GM06990 (cell line): ENCODE results near the gene PRKCA.

Experiments used
- DNase-seq: peaks from one replicate; pipeline ENCODE4 v3.0.0-alpha.2; 2011; ENCODE audit not compliant: insufficient read length; ENCODE audit errors: extremely low read depth
- H3K27me3 ChIP-seq: replicated peaks from 2 replicates; pipeline ENCODE4 v1.6.0; 2011; ENCODE audit warnings: low read length; ENCODE audit not compliant: control insufficient read depth, insufficient read depth
- H3K36me3 ChIP-seq: 2 replicates; pipeline ENCODE4 v1.5.1; 2011; ENCODE audit warnings: low read length; ENCODE audit not compliant: control insufficient read depth, insufficient read depth
- H3K4me3 ChIP-seq: replicated peaks from 2 replicates; pipeline ENCODE4 v1.5.1; 2011; ENCODE audit warnings: low read depth, mild to moderate bottlenecking, control low read depth, low read length
- TF ChIP-seq, protein P1 (sequence below): IDR thresholded peaks from 2 replicates; pipeline ENCODE4 v1.5.1; 2011; ENCODE audit warnings: low read length, control low read depth, mild to moderate bottlenecking, inconsistent platforms; ENCODE audit not compliant: insufficient read depth, poor library complexity, severe bottlenecking

PRKCA gene

DNA sequence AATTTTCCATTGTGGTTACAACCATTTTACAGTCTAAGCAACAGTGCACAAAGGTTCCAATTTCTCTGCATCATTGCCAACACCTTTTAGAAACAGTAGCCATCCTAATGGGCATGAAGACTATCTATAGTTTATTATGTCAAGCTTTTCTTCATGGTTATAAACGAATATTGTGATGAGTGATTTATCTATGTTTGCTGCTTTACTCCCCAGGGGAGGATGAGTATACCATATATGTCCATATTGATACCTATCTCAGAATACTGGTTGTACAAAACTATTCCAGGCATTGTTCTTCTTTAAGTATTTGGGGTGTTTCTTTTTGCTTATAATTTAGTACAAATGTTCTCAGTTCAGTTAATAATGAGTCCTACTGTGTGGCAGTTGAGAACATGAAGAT lies 98.3 kb downstream of the PRKCA start:
- no peak for DNase-seq
- H3K4me3 ChIP-seq = no peak overlapping the region
- H3K36me3 ChIP-seq = no peaks in the 10 kb centered on the region
- TF ChIP-seq, protein P1, sequence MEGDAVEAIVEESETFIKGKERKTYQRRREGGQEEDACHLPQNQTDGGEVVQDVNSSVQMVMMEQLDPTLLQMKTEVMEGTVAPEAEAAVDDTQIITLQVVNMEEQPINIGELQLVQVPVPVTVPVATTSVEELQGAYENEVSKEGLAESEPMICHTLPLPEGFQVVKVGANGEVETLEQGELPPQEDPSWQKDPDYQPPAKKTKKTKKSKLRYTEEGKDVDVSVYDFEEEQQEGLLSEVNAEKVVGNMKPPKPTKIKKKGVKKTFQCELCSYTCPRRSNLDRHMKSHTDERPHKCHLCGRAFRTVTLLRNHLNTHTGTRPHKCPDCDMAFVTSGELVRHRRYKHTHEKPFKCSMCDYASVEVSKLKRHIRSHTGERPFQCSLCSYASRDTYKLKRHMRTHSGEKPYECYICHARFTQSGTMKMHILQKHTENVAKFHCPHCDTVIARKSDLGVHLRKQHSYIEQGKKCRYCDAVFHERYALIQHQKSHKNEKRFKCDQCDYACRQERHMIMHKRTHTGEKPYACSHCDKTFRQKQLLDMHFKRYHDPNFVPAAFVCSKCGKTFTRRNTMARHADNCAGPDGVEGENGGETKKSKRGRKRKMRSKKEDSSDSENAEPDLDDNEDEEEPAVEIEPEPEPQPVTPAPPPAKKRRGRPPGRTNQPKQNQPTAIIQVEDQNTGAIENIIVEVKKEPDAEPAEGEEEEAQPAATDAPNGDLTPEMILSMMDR = no peak
- no peaks in the 10 kb centered on the region for H3K27me3 ChIP-seq

DNA sequence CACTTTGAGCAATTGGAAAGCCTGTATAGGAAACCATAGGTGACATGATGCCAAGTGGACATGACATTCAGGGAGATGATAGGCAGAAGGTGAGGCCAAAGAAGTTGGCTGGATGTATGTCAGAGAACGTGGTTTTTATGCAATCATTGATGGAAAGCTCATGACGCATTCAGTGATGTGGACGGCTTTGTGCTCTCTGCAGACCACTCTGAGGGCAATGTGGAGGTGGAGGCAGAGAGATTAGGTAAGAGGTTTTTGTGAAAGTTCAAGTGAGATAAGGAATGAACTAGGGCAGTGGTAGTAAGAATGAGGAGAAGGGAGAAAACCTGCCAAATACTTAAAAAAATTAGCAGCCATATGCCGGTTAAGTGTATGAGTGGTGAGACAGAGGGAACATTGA lies 99.0 kb downstream of the PRKCA start:
- Histone ChIP-seq H3K36me3 (no peaks in the 10 kb centered on the region), H3K4me3 (no peak overlapping the region), H3K27me3 (no peaks in the 10 kb centered on the region)
- TF ChIP-seq, protein P1 = no peak
- DNase-seq = no peak

DNA sequence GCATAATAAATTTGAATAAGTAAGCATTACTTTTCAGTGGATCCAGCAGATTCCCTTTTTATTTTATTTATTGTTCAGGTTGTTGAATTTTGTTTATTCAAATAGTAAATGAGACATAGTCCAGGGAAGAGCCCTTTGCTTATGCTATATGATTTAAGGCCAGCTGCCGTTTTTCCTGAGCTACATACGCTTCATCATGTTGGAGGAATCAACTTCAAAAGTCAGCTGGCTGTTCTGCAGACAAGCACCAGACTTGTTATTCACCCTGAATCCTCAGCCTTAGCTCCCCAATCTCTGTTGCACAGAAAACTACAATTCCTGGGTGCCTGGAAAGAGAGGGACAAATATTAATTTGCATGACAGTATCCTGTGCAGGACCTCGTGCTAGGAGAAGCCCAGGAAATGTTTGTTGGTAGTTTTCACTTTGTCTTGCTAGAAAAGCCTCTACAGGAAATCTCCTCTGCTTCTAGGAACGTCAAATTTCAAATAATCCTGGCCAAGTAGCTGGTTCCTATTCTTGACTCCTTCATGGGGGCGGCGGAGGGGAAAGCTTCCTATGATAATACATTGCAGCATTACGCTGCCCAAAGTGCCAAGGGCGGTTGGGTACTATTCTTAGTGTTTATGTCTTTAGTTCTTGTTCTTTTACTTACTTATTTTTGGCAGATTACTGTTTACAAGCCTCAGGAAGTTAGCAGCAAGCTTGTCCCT lies 101.6 kb downstream of the PRKCA start:
- Histone ChIP-seq H3K4me3 (no peak overlapping the region), H3K27me3 (no peaks in the 10 kb centered on the region; the same call in 1 of the 2 replicates), H3K36me3 (no peaks in the 10 kb centered on the region)
- TF ChIP-seq, protein P1 = no peak
- no peak for DNase-seq

DNA sequence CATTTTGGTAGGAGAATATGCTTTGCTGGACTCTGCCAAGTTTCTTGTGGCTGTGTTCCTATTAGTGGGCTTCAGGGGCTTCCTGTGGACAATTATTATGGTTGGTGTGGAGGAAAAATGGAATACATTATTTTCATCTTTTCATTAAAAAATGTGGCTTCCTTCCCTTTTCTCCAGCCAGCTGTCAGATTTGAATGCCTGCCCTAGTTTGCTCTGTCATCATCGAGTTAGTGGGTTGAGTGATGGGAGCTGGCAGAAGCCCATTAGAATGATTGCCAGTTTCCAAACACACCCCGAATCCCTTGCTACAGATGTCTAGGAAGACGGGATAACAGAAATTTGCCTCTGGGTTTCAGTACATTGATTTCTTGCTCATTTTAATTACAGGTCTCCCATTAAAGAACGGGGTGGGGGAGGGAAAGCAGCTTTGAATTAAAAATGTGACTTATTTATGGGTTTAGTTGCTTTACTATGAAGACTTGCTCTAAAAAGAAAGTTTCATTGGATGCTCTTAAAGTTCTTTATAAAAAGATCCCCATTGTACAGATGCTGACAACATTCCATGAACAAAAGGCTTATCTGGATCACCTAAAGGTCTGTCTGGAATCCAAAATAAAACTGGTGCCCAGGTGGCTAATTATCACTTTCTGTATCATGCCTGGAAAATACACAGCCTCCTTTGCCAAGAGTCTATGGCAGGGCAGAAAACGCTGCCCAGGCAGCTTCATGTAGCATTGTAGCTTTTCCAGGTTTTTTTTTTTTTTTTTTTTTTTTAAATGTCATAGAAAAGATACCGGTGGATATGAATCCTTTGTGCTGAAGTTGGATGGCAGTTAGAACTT lies 103.6 kb downstream of the PRKCA start:
- no peak for DNase-seq
- Histone ChIP-seq H3K36me3 (no peaks in the 10 kb centered on the region), H3K4me3 (no peak overlapping the region), H3K27me3 (no peaks in the 10 kb centered on the region; the same call in 1 of the 2 replicates)
- TF ChIP-seq, protein P1 = no peak

DNA sequence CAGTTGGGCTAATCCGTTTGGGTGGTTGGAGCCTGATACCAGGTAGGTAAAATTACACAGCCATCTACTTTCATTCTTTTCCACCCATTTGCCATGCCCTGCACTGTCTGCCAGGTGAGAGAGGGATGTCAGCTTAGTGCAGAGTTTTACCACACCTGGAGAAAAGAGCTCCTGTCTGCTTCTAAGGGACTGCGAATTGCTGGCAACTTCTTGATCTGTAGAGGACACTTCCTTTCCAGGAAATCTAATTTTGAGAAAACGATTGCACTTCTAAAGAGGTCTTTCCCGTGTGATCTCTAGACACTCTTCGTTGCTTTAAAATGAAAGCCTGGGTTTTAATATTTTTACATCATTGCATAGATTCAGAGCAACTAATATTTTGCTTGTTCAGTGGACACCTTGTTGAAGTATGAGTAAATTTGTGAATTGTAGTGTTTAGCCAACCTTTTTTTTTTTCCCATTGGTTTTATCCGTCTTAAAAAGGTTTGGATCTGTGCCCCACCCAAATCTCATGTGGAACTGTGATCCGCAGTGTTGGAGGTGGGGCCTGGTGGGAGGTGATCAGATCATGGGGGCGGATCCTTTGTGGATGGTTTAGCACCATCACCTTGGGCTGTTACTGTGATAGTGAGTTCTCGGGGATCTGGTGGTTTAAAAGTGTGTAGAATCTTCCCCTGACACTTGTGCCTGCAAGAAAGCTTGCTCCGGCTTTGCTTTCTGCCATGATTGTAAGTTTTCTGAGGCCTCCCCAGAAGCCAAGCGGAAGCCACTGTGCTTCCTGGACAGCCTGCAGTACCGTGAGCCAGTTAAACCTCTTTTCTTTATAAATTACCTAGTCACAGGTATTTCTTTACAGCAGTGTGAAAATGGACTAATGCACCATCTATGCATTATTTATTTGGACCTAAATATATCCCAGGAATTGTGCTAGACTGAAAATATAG lies 104.6 kb downstream of the PRKCA start:
- no peaks in the 10 kb centered on the region; the same call in 1 of the 2 replicates for H3K27me3 ChIP-seq
- TF ChIP-seq, protein P1 = no peak
- DNase-seq = no peak
- H3K4me3 ChIP-seq = no peak overlapping the region
- no peaks in the 10 kb centered on the region for H3K36me3 ChIP-seq
